ENCODE results near the gene PACC1.
"Not testable (repeated sequence)": the region's sequence is repeated elsewhere in the genome, so short reads cannot be mapped to it uniquely, and the experiment has no call there.

PACC1 gene

GRCh38 chr1:212326541-212326940, 88.1 kb downstream of the PACC1 start:
- no peak overlapping the region for H3K27ac ChIP-seq (replicated peaks)
- no peaks in the 10 kb centered on the region for H3K27me3 ChIP-seq (ENCODE audit: insufficient read depth, poor library complexity, severe bottlenecking)
- H3K4me3 ChIP-seq (replicated peaks; ENCODE audit: insufficient read depth, low read length) = no peak overlapping the region
- TF ChIP-seq GABPA (IDR thresholded peaks at IDR 0.05; ENCODE audit: low read depth) = no peak
- no peak for TF ChIP-seq REST (IDR thresholded peaks at IDR 0.05; ENCODE audit: insufficient replicate concordance, low read depth)
- DNase-seq (ENCODE audit: low read depth in 1 of 2, low spot score in 1 of 2) = no peak

GRCh38 chr1:212323066-212323465, 91.6 kb downstream of the PACC1 start:
- TF ChIP-seq CTCF (IDR thresholded peaks at IDR 0.05; ENCODE audit: insufficient read depth, low read length) = no peak
- TF ChIP-seq GABPA (IDR thresholded peaks at IDR 0.05; ENCODE audit: low read depth) = no peak
- TF ChIP-seq SPI1 (IDR thresholded peaks at IDR 0.05; ENCODE audit: borderline replicate concordance, low read depth) = no peak
- TF ChIP-seq REST (IDR thresholded peaks at IDR 0.05; ENCODE audit: insufficient replicate concordance, low read depth) = no peak
- no peak for TF ChIP-seq POLR2AphosphoS5 (IDR thresholded peaks at IDR 0.05; ENCODE audit: low read depth)
- H3K27me3 ChIP-seq (ENCODE audit: insufficient read depth, poor library complexity, severe bottlenecking) = no peaks in the 10 kb centered on the region
- no peak overlapping the region for H3K4me3 ChIP-seq (replicated peaks; ENCODE audit: insufficient read depth, low read length)
- DNase-seq (ENCODE audit: low read depth in 1 of 2, low spot score in 1 of 2) = no peak
- H3K27ac ChIP-seq (replicated peaks) = no peak overlapping the region

GRCh38 chr1:212321031-212321430, 93.7 kb downstream of the PACC1 start:
- not testable (repeated sequence) for H3K27ac ChIP-seq (replicated peaks); H3K4me3 ChIP-seq (replicated peaks; ENCODE audit: insufficient read depth, low read length); H3K27me3 ChIP-seq (ENCODE audit: insufficient read depth, poor library complexity, severe bottlenecking); DNase-seq (ENCODE audit: low read depth in 1 of 2, low spot score in 1 of 2)

- Histone ChIP-seq H3K27ac (replicated peaks) (no peak overlapping the region), H3K27me3 (ENCODE audit: insufficient read depth, poor library complexity, severe bottlenecking) (no peaks in the 10 kb centered on the region), H3K4me3 (replicated peaks; ENCODE audit: insufficient read depth, low read length) (no peak overlapping the region)
- DNase-seq (ENCODE audit: low read depth in 1 of 2, low spot score in 1 of 2) = no peak
- TF ChIP-seq CTCF (IDR thresholded peaks at IDR 0.05; ENCODE audit: insufficient read depth, low read length) (no peak), POLR2AphosphoS5 (IDR thresholded peaks at IDR 0.05; ENCODE audit: low read depth) (no peak), REST (IDR thresholded peaks at IDR 0.05; ENCODE audit: insufficient replicate concordance, low read depth) (no peak), GABPA (IDR thresholded peaks at IDR 0.05; ENCODE audit: low read depth) (no peak), SPI1 (IDR thresholded peaks at IDR 0.05; ENCODE audit: borderline replicate concordance, low read depth) (no peak)
Measured at GRCh38 chr1:212317916-212318315, 96.8 kb downstream of the PACC1 start.
